Uterus (tissue), 4 donors: ENCODE results near the gene SLFN13. TPM values are rescaled to one million over a fixed set of nuclear protein-coding genes. Genes with fewer than 3 reads are reported as not detected.

Source experiments
- DNase-seq, 2 donors: peaks; one replicate each; pipeline ENCODE4 v3.0.0-alpha.2; 2019 to 2020
- H3K27ac ChIP-seq, 2 donors: fragments of 200-600 bp; sonication (generic); 1 replicate in 1 of 2; 2 replicates in 1 of 2; pipeline ENCODE4 v1.5.1; 2016 to 2018
- H3K27me3 ChIP-seq, 2 donors: fragments of 200-600 bp; sonication (generic); one replicate each; pipeline ENCODE4 v1.5.1; 2018 to 2019; ENCODE audit warnings: control low read depth in 1 of 2
- H3K36me3 ChIP-seq, 2 donors: fragments of 200-600 bp; sonication (generic); one replicate each; pipeline ENCODE4 v1.5.1; 2019; ENCODE audit warnings: control low read depth in 1 of 2
- H3K4me1 ChIP-seq, 2 donors: fragments of 200-600 bp; sonication (generic); one replicate each; pipeline ENCODE4 v1.5.1; 2018 to 2019; ENCODE audit warnings: control low read depth in 1 of 2
- H3K4me3 ChIP-seq, 2 donors: fragments of 200-600 bp; sonication (generic); 1 replicate in 1 of 2; 2 replicates in 1 of 2; pipeline ENCODE4 v1.5.1; 2018 to 2019; ENCODE audit warnings: mild to moderate bottlenecking in 1 of 2
- H3K9me3 ChIP-seq, 2 donors: fragments of 200-600 bp; sonication (generic); one replicate each; pipeline ENCODE4 v1.5.1; 2019; ENCODE audit warnings: control low read depth in 1 of 2
- CTCF ChIP-seq, 4 experiments: fragments of 200-600 bp in 2 of 4; fragments of 450-650 bp in 2 of 4; sonication (generic) in 2 of 4; IDR thresholded peaks; one replicate each; pipeline ENCODE4 v1.5.1; 2016 to 2019; ENCODE audit warnings: antibody characterized with exemption in 4 of 4, mild to moderate bottlenecking in 2 of 4, moderate library complexity in 1 of 4
- POLR2A ChIP-seq, 2 donors: fragments of 450-650 bp; IDR thresholded peaks; one replicate each; pipeline ENCODE4 v1.6.1; 2016; ENCODE audit warnings: antibody characterized with exemption in 2 of 2, mild to moderate bottlenecking in 1 of 2, moderate library complexity in 1 of 2
- intact Hi-C: fragments of 100-400 bp; cut with DNase I; formaldehyde crosslinking; loops from one replicate; pipeline ENCODE4 v1.15.1; 2023; ENCODE audit warnings: low total_unique reads
- total RNA-seq, 4 donors: library from RNA; depleted of rRNA in 3 of 4; stranded (reverse); fragments of >200 nt in 3 of 4; gene quantifications; one replicate each; pipeline versions ENCODE4 v1.1.0 to v1.2.4, GENCODE V29; 2014 to 2023
- donor health status: DM: yes; HTN: yes; CAD: no.

SLFN13 gene
- total RNA-seq, 4 donors from 2014 or later: 0.51 to 13.7 (median 7.1) TPM

- TF ChIP-seq POLR2A (IDR thresholded peaks at IDR 0.05) (no peak), CTCF (IDR thresholded peaks at IDR 0.05) (no peak)
- no peaks in the 10 kb centered on the region for H3K36me3 ChIP-seq
- H3K9me3 ChIP-seq: no peaks in the 10 kb centered on the region
- intact Hi-C loops: no loop called here
- H3K4me3 ChIP-seq: peak overlapping the region in 1 of 2 donors; percentile 19
- peaks cover 3 to 11% of the 10 kb centered on the region in 2 donors for H3K27me3 ChIP-seq
- peak in 1 of 2 donors; percentile 31 for DNase-seq
- no peaks in the 10 kb centered on the region for H3K4me1 ChIP-seq
- H3K27ac ChIP-seq: no peak overlapping the region
Measured at GRCh38 chr17:35449371-35449931, 885 bp upstream of the SLFN13 start.

- TF ChIP-seq CTCF (IDR thresholded peaks at IDR 0.05) (no peak), POLR2A (IDR thresholded peaks at IDR 0.05) (no peak)
- Histone ChIP-seq H3K27ac (peak overlapping the region in 1 of 2 donors; percentile 32), H3K27me3 (peaks cover 3 to 11% of the 10 kb centered on the region in 2 donors), H3K4me1 (no peaks in the 10 kb centered on the region), H3K36me3 (no peaks in the 10 kb centered on the region), H3K9me3 (no peaks in the 10 kb centered on the region), H3K4me3 (peak overlapping the region in 1 of 2 donors; percentile 43)
- intact Hi-C loops: no loop called here
- DNase-seq: no peak
Measured at GRCh38 chr17:35448899-35449227, 297 bp upstream of the SLFN13 start.

GRCh38 chr17:35447499-35447898 is 1.1 kb downstream of the SLFN13 start:
- Histone ChIP-seq H3K9me3 (no peaks in the 10 kb centered on the region), H3K4me1 (no peaks in the 10 kb centered on the region), H3K4me3 (no peak overlapping the region), H3K36me3 (no peaks in the 10 kb centered on the region), H3K27ac (no peak overlapping the region), H3K27me3 (peaks cover 3 to 11% of the 10 kb centered on the region in 2 donors)
- TF ChIP-seq CTCF (IDR thresholded peaks at IDR 0.05) (no peak), POLR2A (IDR thresholded peaks at IDR 0.05) (no peak)
- no peak for DNase-seq
- intact Hi-C loops: no loop called here

GRCh38 chr17:35438433-35438832 is 10.1 kb downstream of the SLFN13 start:
- Histone ChIP-seq H3K27me3 (no peaks in the 10 kb centered on the region), H3K36me3 (no peaks in the 10 kb centered on the region), H3K4me3 (no peak overlapping the region), H3K27ac (no peak overlapping the region), H3K4me1 (no peaks in the 10 kb centered on the region), H3K9me3 (no peaks in the 10 kb centered on the region)
- no peak for TF ChIP-seq CTCF (IDR thresholded peaks at IDR 0.05)
- TF ChIP-seq POLR2A (IDR thresholded peaks at IDR 0.05): no peak
- intact Hi-C loops: no loop called here
- no peak for DNase-seq

GRCh38 chr17:35433075-35433894 is 15.3 kb downstream of the SLFN13 start:
- no peaks in the 10 kb centered on the region for H3K36me3 ChIP-seq
- intact Hi-C loops: no loop called here
- peak in 2 of 4 experiments; percentile 9 to 25 for TF ChIP-seq CTCF (IDR thresholded peaks at IDR 0.05)
- no peak for TF ChIP-seq POLR2A (IDR thresholded peaks at IDR 0.05)
- H3K4me1 ChIP-seq: no peaks in the 10 kb centered on the region
- H3K27me3 ChIP-seq: no peaks in the 10 kb centered on the region
- H3K27ac ChIP-seq: peak overlapping the region; percentile 84 to 97
- DNase-seq: peak; percentile 78 to 88
- H3K9me3 ChIP-seq: no peaks in the 10 kb centered on the region
- H3K4me3 ChIP-seq: peak overlapping the region; percentile 56 to 71
